HG03066 (cell line): Measurements from ENCODE around the gene MED17.

Source experiments
- ATAC-seq: cut with Tn5 transposase; IDR thresholded peaks from one replicate; pipeline ENCODE4 v1.9.1; 2021; ENCODE audit warnings: low read depth; ENCODE audit not compliant: unreplicated experiment

Gene MED17

GRCh38 chr11:93813974-93814373 is 29.9 kb downstream of the MED17 start:
- no peak for ATAC-seq

DNA sequence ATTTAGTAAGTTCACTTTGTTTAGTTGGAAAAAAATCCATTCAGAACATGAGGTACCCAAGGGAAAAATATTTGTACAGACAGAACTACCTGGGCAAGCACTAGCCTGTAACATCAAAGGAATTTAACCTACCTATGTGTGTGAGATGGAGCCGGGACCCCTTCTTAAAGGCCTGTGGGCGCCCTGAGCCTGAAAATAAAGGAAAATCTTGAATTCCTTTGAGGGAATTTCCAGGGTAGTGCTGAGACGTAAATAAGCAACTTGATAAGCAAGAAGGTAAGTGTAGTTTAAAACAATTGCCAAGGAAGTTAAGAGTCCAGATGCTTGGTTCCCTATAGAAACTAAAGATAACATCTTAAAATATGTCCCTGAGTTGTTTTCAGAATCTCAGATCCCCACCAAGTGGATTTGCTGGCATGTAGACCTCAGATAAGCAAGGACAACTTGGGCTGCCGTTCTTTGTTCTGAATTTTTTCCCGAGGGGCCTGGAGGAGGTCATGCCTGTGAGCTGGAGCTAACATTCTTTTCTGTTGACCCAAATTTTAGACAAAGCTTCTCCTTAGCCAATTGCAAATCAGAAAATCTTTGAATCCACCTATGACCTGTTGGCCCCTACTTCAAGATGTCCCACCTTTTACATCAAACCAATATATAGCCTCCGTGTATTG is 31.0 kb downstream of the MED17 start:
- ATAC-seq: no peak

DNA sequence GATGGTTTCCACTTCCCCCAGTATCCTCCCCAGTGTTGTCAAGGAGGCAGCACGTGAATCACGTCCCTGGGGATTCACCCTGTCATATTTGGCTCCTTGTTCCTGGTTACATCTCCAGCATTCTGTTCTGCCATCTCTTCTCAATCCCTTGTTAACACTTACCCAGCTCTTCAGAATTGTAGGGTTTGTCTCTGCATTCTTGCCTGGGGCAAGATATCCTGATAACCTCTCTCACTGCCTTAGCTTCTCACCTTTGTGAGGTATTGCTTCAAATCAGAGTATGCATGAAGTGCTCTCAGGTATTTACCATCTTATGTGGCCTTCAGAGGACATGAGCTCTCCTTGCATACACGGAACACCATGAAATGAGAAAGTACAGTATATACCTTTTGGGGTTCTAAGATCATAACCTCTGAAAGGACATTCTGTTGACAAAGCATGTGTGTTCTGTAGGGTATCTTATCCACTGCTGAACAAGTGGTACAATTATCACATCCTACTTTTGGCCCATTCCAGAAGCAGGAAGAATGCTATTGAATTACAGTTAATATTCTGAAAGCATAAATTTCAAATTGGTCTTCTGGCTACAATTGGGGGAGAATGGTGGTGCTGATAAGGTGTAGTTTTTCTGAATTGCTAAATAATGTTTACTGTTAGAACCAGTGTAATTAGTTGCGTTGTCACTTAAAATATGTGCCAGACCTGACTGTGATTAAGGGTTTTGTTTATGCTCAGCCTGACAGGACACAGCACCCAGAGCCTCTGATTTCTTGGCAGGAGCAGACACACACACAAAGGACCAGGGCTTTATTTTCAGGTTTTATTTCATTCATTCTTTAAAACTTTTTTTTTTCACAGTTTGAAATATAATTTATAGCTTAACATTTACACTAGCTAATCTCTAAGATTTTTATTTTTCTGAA is 33.6 kb downstream of the MED17 start:
- no peak for ATAC-seq

GRCh38 chr11:93819966-93820695 is 36.0 kb downstream of the MED17 start:
- ATAC-seq: no peak

- no peak for ATAC-seq
Observed at GRCh38 chr11:93820847-93821246, 36.8 kb downstream of the MED17 start.

- ATAC-seq: no peak
Observed at GRCh38 chr11:93821617-93822016, 37.5 kb downstream of the MED17 start.

DNA sequence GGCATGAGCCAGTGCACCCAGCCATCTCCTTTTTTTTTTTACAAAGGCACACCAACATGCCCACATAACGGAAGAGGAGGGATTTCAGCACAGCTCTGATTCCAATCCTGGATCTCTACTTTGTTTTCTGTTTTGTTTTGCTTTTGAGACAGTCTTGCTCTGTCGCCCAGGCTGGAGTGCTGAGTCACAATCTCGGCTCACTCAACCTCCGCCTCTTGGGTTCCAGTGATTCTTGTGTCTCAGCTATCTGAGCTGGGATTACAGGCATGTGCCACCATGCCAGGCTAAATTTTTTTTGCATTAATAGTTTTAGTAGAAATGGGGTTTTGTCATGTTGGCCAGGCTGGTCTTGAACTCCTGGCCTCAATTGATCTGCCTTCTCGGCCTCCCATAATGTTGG is 38.3 kb downstream of the MED17 start:
- no peak for ATAC-seq

GRCh38 chr11:93823210-93823609 is 39.1 kb downstream of the MED17 start:
- no peak for ATAC-seq

DNA sequence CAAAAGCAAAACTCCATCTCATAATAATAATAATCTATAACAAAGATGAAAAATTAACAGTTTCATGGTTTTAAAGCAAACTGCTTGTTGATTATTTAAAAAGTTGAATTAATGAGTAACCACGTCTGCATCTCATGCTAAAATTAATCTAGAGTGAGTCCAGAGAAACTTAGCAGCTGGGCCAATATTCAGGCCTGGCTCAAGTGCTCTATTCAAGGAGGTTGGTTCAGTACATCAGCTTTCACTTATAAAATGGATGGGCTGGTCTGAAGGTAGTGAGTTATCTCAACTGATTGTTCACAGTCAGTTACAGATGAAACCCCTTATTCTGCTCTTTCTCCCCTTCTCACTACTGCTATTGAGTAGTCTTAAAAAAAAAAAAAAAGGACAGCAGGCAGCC is 43.3 kb downstream of the MED17 start:
- ATAC-seq: no peak

DNA sequence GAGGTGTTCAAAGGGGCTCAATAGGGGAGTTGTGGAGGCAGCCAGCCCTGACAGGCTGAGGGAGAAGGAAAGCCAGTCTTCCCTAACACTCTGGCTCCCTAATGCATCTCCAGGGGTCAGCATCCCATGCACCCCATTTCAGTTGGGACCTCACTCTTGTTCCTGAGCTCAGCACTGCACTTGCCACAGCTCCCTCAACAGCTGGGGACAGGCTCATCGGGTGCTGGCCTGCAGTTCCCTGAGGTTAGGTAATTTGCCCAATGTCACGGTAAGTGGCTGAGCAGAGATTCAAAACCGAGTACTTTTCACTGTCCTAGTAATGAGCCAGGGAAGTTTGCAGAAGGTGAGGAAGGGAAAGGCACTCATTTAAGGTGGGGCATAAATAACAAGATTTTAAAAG is 45.5 kb downstream of the MED17 start:
- no peak for ATAC-seq

DNA sequence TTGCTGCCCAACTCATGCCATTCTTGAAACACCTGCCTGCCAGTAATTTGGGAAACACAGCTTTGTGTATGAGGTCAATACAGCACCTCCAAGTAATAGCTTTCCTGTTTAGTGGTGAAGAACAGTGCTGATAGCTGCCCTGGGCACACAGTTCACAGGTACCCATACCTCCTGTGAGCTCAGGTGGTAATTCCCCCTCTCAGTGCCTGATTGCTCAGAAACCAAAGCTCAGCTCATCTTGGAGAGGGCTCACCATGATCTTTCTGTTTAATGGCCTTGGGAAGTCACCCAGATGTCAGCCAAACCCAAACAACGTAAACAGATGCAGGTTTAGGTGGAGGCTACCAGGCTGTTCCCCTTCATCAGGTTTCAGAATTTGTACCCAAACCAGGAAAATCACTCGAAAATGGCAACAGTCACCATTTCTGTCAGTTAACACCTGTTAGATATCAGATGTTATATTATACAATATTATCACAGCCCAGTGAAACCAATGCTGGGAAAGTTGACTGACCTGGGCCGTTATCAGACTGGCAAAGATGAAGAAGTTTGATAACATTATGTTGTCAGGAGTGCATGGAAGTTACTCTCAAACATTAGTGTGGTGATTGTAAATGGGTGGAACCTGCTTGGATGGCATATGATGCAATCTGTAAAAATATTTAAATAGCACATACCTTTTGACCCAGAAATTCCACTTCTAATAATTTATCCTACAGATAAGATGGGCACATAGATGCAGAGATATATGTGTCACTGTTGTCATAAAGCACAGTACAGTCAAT is 47.5 kb downstream of the MED17 start:
- ATAC-seq: no peak

GRCh38 chr11:93832780-93833179 is 48.7 kb downstream of the MED17 start:
- no peak for ATAC-seq

DNA sequence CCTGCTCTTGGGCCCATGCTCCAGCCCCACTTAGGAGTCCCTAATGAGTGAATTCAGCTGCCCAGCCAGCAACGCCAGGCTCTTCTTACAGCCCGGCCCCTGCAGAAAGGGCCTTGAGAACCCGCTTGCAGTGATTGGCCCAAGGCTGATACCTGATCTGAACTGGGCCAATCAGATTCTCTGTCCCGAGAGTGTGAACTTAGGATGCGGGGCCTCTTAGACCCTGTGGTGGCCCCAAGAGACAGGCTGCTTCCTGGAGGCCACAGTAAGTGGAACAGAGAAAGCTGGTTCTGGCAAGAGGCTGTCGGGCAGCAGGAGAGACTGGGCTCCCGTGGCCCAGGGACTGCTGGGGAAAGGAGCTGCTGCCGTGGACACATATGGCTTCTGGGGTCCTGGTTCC is 54.9 kb downstream of the MED17 start:
- no peak for ATAC-seq

DNA sequence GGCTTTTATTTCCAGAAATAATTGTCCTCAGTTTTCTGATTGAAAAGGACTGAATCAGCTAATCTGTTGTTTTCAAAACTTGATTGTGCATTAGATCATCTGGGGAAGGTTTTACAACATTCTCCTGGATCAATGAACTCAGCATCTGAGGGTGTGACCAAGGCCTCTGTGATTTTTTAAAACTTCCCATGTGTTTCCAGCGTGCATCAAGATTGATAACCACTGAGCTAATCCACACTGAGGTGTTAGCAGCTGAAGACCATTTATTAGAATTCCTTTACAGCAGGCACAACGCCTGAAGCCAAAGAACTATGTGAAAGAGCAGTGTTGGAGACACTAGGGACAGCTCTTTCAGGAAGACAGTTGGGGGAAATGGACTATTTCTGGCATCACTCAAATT is 56.1 kb downstream of the MED17 start:
- no peak for ATAC-seq

- ATAC-seq: no peak
Observed at GRCh38 chr11:93840981-93841380, 56.9 kb downstream of the MED17 start.

DNA sequence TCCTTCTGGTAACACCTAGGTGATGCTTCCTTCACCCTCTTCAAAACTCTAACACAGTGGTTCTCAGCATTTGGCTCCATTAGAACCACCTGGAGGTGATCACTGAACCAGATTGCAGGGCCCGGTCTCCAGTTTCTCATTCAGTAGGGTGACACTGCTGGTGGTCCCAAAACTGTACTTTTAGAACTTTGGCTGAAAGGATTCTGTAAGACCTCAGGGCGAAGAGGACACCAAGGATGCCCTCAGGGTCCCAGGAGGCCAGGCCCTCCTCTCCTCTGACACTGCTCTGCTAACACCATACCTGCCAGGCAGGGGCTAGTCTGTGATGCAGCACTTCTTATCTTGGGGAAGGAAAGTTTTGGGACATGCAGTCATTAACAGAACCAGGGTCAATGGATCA is 57.4 kb downstream of the MED17 start:
- no peak for ATAC-seq

DNA sequence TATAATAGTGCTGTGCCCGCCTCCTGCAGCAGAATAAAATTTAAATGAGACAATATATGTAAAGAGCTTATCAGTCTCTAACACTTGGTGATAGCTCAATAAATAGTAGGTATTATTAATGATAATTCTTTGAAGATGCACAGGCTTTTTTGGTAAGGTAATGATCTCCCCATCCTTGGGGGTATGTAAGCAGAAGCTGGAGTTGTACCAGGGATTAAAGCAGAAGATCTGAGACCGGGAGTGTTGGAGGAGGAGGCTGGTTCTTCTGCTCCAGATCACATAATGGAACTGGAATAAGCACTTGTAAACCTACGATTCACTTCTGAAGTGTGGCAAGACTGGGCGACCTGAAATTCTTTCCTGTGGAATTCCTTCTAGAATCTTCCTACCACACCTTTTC is 58.0 kb downstream of the MED17 start:
- ATAC-seq: no peak

DNA sequence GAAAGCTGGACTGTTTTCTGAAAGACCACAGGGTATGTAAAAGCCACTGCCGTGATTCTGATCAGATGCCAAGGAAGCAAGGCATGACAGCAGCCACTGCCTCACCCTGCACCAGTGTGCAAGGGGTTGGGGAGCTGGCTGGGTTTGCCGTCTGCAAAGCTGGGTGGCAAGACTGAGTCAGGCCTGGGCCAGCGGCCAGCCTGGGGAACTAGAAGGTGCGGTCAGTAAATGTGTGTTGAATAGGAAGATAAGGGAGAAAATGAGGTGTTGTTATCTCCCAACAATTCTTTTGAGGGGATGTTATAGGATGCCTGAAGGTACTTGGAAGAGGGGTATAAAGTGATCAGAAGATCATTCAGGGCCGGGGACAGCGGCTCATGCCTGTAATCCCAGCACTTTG is 58.4 kb downstream of the MED17 start:
- no peak for ATAC-seq

- no peak for ATAC-seq
Observed at GRCh38 chr11:93843906-93844305, 59.8 kb downstream of the MED17 start.

- no peak for ATAC-seq
Observed at GRCh38 chr11:93844568-93844967, 60.5 kb downstream of the MED17 start.
